ENCODE data around the gene PLIN4.
"Not testable (repeated sequence)": the region's sequence is repeated elsewhere in the genome, so short reads cannot be mapped to it uniquely, and the experiment has no call there.

PLIN4 gene

DNA sequence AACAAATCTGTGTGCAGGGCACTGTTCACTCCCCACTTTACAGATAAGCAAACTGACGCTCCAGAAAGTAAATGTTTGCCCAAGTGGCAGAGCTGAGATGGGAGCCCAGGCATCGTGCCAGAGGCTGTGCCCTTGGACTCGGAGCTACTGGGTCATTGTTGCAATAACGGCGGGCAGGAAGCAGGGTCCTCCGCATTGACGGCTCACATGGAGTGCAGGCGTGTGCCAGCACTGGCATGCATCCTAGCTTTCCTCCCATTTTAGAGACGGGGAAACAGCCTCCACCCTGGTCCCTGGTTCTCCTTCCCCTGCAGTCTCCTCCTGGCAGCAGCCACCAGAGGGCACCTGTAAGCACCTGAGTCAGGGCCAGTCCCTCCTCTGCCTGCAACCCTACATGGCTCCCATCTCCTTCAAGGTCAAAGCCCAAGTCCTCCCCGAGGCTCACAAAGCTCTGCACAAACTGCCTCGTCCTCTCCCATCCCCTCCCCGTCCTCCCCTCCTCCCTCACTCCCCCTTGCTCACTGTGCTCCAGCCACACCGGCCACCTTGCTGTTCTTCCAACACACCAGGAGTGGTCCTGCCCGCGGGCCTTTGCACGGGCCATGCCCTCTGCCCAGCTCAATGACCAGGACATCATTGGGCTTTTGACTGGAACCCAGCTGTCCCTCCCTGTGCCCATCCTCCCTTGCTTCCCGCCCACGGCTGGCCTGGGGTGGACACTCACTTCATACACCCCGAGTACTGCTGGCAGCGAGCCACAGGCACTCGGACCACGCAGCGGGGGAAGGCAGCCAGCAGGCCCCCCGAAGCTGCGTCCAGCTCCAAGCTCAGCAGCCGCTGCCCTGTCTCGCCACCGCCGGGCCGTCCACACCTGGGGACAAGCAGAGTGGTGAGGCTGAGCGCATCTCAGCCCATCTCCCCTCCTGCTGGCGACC, 29.3 kb upstream of the PLIN4 start:
- DNase-seq (ENCODE audit: low read depth in 4 of 4, low spot score in 1 of 4): no peak

DNA sequence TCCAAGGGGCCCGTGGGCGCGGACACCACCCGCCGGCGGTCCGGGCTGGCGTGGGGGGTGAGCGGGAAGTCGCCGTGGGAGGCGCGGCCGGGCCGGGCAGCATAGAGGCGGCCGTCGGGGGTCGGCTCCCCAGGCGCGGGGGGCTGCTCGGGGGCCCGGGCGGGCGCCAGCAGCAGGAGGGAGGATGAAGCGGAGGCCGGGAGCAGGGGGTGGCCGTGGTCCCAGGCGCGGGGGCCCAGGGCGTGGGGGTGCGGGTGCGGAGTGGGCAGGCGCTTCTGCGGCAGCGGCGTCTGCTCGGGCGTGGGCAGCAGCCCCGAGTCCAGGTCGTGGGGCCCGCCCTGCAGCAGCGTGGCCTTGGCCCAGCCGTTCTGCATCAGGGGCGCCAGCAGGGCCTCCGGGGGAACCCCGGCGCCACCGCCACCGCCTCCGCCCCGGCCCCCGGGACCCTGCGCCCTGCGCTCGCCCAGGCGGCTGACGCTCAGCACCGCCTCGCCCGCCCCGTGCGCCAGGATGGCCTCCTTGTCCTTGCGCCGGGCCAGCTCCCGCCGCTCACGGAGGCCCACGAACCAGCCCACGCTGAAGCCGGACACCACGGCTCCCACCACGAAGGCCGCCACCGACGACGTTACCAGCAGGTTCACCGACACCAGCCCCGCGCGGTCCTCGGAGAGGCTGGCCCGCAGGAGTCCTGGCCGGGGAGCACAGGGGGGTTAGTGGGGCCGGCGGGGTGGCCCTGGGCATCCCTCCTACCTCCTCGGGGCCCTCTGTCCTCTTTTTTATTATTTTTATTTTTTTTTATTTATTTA, 25.8 kb upstream of the PLIN4 start:
- no peak for DNase-seq (ENCODE audit: low read depth in 4 of 4, low spot score in 1 of 4)

DNA sequence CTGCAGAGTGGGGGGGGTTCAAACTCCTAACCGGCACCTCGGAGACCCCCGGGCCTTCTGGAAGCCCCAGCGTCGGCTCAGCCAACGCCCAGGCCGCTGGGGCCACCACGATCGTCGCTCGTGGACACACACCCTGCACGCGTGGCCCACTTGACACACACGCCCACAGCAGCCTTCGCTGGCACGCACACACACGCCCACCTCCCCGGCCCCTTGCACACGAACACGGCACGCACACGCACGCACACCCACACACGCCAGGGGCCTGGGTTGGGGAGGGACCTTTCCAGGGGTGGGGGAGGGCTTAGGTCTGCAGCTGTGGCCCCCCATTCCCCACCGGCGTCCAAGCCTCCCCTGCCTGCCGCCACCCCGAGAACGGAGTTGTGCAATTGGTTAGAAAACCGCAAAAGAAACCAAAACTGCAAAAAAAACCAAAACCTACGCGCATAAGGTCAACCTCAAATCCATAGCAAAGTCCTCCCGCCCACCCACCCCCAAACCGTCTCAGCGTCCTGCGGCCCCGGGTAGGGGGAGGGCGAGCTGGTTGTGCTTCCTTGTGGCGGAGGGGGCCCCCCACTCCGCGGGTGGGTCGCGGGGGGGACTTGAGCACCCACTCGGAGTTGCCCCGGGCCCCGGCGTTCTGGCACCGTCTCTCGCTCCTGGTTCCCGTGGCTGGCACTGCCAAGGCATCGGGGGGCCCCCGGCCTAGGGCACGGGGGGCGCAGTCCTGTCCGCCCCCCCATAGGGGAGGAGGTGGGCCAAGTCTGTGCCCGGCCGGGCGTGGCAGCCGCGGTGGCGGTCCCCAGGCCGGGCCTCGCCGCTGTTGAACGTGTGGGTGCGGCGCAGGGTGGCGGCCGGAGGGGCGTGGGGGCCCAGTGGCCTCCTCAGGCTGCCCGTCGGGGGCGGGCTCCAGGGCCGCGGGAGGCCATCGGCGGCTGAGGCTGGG, 24.9 kb upstream of the PLIN4 start:
- no peak for DNase-seq (ENCODE audit: low read depth in 4 of 4, low spot score in 1 of 4)

DNA sequence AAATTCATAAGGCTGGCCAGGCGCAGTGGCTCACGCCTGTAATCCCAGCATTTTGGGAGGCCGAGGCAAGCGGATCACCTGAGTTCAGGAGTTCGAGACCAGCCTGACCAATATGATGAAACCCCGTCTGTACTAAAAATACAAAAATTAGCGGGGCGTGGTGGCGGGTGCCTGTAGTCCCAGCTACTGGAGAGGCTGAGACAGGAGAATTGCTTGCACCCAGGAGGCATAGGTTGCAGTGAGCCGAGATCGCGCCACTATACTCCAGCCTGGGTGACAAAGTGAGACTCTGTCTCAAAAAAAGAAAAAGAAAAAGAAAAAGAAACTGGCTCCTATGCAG, 23.5 kb upstream of the PLIN4 start:
- not testable (repeated sequence) for DNase-seq (ENCODE audit: low read depth in 4 of 4, low spot score in 1 of 4)

DNA sequence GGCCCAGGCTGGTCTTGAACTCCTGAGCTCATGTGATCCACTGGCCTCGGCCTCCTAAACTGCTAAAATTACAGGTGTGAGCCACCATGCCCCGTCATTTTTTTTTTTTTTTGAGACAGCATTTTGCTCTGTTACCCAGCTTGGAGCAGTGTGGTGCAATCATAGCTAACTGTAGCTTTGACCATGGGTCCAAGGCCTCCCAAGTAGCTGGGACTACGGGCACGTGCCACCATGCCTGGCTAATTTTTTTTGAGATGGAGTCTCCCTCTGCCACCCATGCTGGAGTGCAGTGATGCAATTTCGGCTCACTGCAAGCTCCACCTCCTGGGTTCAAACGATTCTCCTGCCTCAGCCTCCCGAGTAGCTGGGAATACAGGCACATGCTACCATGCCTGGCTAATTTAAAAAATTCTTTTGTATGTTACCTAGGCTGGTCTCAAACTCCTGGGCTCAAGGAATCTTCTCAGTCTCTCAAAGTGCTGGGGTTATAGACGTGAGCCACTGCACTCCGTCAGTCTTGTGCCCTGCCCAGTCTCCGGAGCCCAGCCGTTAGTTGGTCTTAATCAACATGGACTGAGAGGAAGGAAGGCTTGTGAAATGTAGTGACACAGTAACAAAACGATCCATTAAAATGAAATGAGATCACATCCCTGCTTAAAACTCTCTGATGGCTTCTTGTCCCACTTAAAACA, 23.0 kb upstream of the PLIN4 start:
- DNase-seq (ENCODE audit: low read depth in 4 of 4, low spot score in 1 of 4): no peak

DNA sequence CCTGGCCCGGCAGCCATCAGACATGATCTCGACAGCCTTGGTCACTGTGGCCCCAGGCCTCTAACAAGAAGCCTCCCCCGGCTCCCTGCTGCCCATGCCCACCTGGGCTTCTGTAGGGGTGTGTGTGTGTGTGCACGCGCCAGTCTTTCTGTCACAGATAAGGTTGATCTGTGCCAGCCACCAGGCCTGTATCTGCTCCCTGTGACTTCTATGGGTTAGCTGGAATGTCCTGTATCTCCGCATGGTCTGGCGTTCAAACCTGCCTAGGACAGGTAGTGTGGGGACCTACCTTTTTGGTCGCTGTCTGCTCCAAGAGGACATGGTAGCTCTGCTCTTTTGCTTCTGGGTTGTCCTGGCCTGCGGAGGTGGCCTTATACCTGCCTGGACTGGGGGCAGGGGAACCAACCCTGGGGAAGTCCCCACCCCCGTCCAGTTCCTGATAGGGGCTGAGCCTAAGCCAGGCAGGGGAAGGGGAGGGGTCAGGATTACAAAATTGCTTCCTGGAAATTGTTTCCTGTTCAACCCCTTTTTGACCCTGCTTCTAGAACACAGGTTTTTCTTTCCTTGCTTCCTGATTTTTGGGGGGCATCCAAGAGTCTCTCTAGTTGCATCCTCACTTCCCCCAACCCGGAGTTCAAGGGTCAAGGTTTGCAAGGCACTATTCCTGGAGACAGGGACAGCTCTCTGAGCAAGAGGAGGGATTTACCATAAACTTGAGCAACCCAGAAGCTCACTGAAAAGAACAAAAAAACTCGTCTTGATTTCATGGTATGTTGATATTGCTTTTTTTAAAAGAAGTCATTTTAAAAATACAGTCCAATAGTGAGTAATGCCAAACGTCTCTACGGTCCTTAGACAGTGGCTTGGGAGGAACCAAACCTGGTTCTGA, 21.7 kb upstream of the PLIN4 start, which contains the start of gene LRG1:
Gene LRG1 (minus strand): TSS at position 344 of the 889 bp plus-strand sequence. CDS start 23 bp downstream, at position 321.
- DNase-seq (ENCODE audit: low read depth in 4 of 4, low spot score in 1 of 4): no peak

DNA sequence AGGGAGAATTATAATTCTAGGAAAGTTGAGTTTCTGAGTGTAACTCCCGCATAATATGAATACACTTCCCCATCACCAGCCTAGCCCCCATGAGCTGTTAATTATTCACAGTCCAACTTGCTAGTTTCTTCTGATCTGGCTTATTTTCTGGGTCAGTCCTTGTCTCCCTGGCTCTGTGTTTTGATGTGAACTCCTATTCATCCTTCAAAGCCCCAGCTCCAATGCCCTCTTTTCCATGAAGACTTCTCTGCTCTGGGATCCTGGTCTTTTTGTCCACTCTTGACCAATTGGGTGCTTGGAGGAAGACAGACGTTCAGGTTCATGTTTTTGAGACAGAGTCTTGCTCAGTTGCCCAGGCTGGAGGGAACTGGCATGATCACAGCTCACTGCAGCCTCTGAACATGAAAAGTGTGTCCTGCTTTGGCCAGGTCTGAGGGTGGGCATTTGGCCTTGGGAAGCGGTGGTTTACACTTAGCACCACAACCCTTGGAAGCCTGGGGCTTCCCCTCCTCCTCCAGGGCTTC, 20.9 kb upstream of the PLIN4 start:
- no peak for DNase-seq (ENCODE audit: low read depth in 4 of 4, low spot score in 1 of 4)

DNA sequence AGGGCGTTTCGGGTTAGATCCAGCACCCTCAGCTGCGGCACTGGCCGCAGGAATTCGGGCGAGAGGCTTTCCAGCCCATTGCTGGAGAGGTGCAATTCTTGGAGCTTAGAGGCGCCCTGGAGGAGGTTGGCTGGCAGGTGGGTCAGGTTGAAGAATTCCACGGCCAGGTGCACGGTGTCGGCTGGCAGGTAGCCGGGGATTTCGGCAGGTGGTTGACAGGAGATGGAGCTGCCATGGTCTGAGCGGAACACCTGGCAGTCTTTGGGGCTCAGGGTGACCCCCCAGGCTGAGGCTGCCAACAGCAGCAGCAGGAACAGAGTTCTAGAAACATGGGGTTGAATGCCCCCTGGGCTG, 20.3 kb upstream of the PLIN4 start:
- DNase-seq (ENCODE audit: low read depth in 4 of 4, low spot score in 1 of 4): no peak

DNA sequence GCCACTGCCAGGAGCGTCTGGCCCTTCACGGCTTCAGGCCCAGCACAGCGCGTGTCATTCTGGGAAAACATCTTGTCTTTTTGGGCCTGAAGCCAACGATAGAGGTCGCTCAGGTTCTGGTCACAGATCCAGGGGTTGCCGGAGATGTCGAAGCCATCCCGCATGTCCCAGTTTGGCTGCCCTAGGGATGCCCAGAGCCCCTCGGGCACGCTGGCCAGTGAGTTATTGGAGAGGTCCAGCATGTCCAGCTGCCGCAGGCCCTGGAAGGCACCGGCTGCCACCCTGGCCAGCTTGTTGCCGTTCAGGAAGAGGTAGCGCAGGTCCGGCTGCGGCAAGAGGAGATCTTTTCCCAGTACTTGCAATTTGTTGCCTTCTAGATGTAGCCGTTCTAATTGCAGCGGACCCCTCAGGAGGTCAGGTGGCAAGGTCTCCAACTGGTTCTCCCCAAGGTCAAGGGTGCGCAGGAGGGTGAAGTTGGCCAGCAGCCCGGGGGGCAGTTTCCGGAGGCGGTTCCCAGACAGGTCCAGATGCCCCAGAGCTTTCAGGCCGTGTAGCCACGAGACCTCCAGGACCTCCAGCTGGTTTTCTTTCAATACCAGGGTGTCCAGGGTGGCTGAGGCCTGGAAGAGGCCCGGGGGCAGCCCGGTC, 19.8 kb upstream of the PLIN4 start:
- no peak for DNase-seq (ENCODE audit: low read depth in 4 of 4, low spot score in 1 of 4)

DNA sequence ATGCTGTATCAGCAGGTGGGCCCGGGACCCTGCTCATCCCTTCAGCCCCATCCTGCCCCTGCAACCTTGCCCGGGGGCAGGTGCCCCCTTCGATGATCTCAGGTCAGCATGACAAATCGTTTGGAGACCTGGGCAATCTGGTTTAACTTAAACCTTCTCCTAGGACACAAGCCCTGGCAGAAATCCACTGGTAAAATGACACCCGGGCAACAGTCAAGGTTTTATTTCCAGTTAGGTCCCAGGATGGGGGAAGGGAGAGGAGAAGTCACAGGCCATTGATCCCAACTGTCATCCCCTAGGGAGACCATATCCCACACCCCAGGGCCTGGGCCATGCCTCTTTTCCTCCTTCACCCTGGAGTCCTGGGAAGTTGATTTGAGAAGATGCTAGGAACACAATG, 18.5 kb upstream of the PLIN4 start:
- DNase-seq (ENCODE audit: low read depth in 4 of 4, low spot score in 1 of 4): no peak

DNA sequence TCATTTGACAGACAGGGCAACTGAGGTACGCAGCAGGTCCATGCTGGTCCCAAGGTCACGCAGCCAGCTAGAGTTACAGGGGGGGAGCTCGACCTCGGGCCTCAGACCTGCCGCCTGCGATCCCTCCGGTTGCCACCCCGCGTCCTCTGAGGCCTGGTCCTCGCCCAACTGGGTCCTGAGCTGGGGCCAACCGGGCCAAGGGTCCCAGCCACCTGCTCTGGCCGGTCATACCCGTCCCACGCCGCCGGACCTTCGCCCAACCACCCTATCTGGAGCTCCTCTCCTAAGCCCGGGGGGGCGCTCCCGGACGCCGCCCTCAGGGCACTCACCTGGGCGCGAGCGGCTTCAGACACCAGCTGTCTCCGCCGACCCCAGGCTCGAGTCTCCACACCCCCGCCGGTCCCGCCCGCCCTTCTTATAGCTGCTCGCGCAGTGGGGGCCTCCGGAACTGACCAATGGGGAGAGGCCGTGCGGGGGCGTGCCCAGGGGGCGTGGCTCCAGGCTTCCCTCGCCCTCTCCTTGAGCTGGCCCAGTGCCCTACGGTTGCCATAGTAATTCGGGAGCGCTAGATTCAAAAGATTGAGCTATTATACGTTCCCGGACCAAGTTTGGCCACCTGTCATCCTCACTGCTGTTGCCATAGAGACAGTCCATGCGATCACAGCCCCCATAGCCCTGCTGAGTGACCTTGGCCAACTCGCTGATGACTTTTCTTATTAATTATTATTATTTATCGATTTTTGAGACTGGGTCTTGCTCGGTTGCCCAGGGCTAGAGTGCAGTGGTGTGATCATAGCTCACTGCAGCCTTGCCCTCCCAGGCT, 16.8 kb upstream of the PLIN4 start, which contains the start of gene PLIN5:
Gene PLIN5 (minus strand): TSS at position 389 of the 823 bp plus-strand sequence. CDS start 1,150 bp downstream, outside the sequence.
- peak in 2 of 4 experiments; percentile 28 to 37 for DNase-seq (ENCODE audit: low read depth in 4 of 4, low spot score in 1 of 4)

DNA sequence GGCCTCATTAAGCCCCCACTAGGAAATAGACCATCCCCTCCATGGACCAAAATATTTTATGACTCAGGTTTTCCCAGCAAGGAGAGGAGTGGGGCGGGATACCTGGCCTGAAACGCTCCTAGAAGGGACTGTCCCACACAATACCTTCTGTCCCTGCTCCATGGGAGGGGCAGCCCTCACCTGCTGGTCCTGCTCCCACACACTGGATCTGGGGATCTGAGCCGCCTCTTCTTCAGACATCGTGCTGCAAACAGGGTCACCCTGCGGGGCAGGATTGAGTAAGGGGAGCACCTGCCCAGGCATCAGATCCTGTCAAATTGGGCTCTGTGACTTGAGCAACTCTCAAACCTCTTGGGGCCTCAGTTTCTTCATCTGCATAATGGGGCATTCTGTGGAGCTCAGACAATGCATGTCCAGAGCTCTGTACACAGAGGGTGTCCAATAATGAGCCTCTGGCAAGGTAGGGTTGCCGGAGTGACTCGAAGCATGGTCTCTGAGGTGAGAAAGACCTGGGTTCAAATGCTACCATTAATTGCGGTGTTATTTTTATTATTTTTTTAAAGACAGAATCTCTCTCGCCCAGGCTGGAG, 15.6 kb upstream of the PLIN4 start:
- no peak for DNase-seq (ENCODE audit: low read depth in 4 of 4, low spot score in 1 of 4)

DNA sequence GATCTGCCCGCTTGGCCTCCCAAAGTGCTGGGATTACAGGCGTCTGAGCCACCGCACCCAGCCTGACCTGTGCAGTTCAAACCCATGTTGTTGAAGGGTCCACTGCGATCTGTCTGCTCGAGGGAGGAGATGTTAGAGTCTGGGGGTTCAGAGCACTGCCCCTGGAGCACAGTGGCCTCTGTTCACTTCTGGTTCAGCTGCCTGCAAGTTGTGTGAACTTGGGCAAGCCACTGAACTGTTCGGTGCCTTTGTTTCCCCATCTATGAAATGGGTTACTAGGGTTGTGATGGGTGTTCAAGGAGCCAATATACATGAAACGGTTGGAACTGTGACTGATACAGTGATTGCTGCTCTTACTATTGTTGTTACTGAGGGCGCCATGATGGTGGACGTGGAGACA, 15.0 kb upstream of the PLIN4 start:
- DNase-seq (ENCODE audit: low read depth in 4 of 4, low spot score in 1 of 4): no peak

DNA sequence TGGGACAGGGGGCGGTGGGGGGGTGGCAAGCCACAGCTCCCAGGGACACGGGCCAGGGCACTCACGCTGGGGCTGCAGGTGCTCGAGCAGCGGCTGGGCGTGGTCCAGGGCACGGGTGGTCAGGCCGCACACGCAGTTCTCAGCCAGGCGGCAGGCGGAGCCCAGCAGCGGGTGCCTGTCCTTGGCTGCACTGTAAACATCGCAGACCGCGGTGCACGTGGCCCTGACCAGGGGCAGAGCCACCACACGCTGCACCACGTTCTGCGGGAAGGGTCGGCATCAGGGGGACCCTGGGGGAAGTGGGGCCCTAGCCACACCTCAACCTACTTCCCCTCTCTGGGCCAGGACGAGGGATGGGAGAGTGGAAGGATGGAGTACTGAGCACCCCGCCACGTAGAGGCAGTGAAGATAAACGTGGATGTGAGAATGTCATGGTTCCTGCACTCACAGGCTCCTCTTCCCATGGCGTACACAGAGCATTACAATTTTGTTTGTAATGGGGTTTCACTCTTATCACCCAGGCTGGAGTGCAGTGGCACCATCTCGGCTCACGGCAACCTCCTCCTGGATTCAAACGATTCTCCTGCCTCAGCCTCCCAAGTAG, 13.4 kb upstream of the PLIN4 start:
- no peak for DNase-seq (ENCODE audit: low read depth in 4 of 4, low spot score in 1 of 4)

DNA sequence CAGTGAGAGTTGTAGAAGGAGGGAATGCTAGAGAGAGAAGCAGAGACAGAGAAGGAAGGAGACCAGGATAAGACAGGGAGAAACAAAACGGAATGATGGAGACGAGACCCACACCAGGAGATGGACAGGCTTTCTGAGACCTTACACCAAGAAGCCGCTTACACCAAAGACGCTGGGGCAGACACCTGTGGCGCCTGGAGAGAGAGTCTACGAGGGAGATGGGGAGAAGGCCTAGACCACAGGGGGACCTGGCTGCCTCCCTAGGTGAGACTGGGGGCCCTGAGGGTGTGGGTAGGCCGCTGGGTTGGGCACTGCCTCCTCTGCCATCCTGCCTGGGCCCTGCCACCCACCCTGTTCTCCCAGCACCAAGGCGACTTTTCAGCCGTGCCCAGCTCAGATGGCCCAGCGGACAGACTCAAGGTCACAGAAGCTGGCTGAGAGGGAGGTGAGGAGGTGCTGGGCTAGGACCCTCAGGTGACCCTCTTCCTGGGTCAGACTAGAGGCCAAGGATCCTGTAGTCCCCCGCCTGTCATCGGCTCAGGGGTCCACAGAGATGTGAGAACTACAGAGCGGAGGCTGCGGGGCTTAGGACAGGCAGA, 11.7 kb upstream of the PLIN4 start:
- DNase-seq (ENCODE audit: low read depth in 4 of 4, low spot score in 1 of 4): no peak

DNA sequence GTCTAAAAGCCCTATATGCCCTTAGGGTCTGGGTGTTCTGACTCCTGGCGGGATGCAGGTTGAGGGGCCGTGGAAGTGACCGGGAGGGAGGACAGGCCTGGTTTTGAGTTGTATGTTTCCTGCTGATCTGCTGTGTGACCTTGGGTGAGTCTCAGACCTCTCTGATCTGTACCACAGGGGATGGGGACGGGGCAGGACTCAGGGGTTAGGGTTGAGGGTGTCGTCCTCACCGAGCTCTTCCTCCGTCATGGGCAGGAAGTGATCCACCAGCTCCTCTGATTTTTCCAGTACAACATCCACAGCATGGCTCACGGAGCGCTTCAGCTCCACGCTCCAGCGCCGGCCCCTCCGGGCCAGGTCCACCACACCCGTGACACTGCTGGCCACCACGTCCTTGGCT, 10.6 kb upstream of the PLIN4 start:
- DNase-seq (ENCODE audit: low read depth in 4 of 4, low spot score in 1 of 4): no peak

DNA sequence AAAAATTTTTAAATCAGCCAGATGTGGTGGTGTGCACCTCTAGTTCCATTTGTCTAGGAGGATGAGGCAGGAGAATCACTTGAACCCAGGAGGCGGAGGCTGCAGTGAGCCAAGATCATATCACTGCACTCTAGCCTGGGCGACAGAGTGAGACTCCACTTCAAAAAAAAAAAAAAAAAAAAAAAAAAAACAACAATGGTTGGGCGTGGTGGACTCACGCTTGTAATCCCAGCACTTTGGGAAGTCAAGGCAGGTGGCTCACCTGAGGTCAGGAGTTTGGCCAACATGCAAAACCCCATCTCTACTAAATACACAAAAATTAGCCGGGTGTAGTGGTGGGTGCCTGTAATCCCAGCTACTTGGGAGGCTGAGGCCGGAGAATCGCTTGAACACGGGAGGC, 9.1 kb upstream of the PLIN4 start:
- DNase-seq (ENCODE audit: low read depth in 4 of 4, low spot score in 1 of 4): not testable (repeated sequence)

All from stimulated activated CD4-positive, alpha-beta T cell treated with anti-CD3 and anti-CD28 coated beads, Interleukin-1b, Interleukin-23, amount 100 ng/mL, for 24 hours (primary cell).